Smooth muscle cell (in vitro differentiated cells): ENCODE results near the gene ZBTB8OS. TPM values are rescaled to one million over a fixed set of nuclear protein-coding genes. Genes with fewer than 3 reads are reported as not detected.

ENCODE experiments used
- DNase-seq: peaks from one replicate; lab custom pipeline; 2025; ENCODE audit not compliant: unreplicated experiment; lab: John Stamatoyannopoulos, UW
- H2AFZ ChIP-seq: fragments of 200-600 bp; sonication (generic); 2 replicates; pipeline ENCODE4 v1.6.0; 2016; ENCODE audit warnings: antibody characterized with exemption, low read depth, mild to moderate bottlenecking
- H3F3A ChIP-seq: fragments of 200-600 bp; sonication (generic); 2 replicates; pipeline ENCODE4 v1.6.0; 2017; ENCODE audit warnings: antibody characterized with exemption, low read depth
- H3K27ac ChIP-seq: fragments of 200-600 bp; sonication (generic); 2 replicates; pipeline ENCODE4 v1.5.1; 2016; ENCODE audit warnings: low read depth, mild to moderate bottlenecking
- H3K27me3 ChIP-seq: fragments of 200-600 bp; sonication (generic); 2 replicates; pipeline ENCODE4 v1.6.1; 2016; ENCODE audit warnings: low read depth, mild to moderate bottlenecking
- H3K36me3 ChIP-seq: fragments of 200-600 bp; sonication (generic); 2 replicates; pipeline ENCODE4 v1.5.1; 2016; ENCODE audit warnings: low read depth
- H3K4me1 ChIP-seq: fragments of 200-600 bp; sonication (generic); 2 replicates; pipeline ENCODE4 v1.5.1; 2016; ENCODE audit warnings: low read depth
- H3K4me2 ChIP-seq: fragments of 200-600 bp; sonication (generic); 2 replicates; pipeline ENCODE4 v1.6.0; 2016; ENCODE audit warnings: mild to moderate bottlenecking
- H3K4me3 ChIP-seq: fragments of 200-600 bp; sonication (generic); 2 replicates; pipeline ENCODE4 v1.5.1; 2016; ENCODE audit warnings: mild to moderate bottlenecking
- H3K79me2 ChIP-seq: fragments of 200-600 bp; sonication (generic); 2 replicates; pipeline ENCODE4 v1.6.0; 2016; ENCODE audit warnings: low read depth, mild to moderate bottlenecking
- H3K9ac ChIP-seq: fragments of 200-600 bp; sonication (generic); 2 replicates; pipeline ENCODE4 v1.6.0; 2016; ENCODE audit warnings: low read depth
- H3K9me3 ChIP-seq: fragments of 200-600 bp; sonication (generic); replicated peaks from 2 replicates; pipeline ENCODE4 v1.5.1; 2016; ENCODE audit warnings: low read depth
- H4K20me1 ChIP-seq: fragments of 200-600 bp; sonication (generic); 2 replicates; pipeline ENCODE4 v1.6.0; 2016; ENCODE audit warnings: low read depth
- CTCF ChIP-seq: fragments of 200-600 bp; sonication (generic); IDR thresholded peaks from 2 replicates; pipeline ENCODE4 v1.5.1; 2017; ENCODE audit warnings: borderline replicate concordance, mild to moderate bottlenecking, antibody characterized with exemption; ENCODE audit not compliant: insufficient read depth, poor library complexity, severe bottlenecking
- WGBS: methylation state at CpG from one replicate; pipeline ENCODE4 v1.1.7; 2016; ENCODE audit warnings: low lambda C conversion rate; 5-methylcytosine and 5-hydroxymethylcytosine counted together
- polyA plus RNA-seq: library from polyadenylated mRNA; unstranded; fragments of >200 nt; fragmentation: Nextera tagmentation; extraction: Ambion mirVana; gene quantifications from 2 replicates; pipeline ENCODE4 v1.2.1, GENCODE V29; 2016
- total RNA-seq: library from RNA; depleted of rRNA; stranded (reverse); fragments of >200 nt; gene quantifications from 2 replicates; pipeline ENCODE4 v1.2.3, GENCODE V29; 2014

Gene ZBTB8OS
- total and polyA plus RNA-seq, 2 experiments from 2014 or later: 33.3 to 39.5 TPM

- Histone ChIP-seq H3K4me2 (no peak overlapping the region), H3F3A (no peaks in the 10 kb centered on the region), H3K4me1 (no peaks in the 10 kb centered on the region), H3K27ac (no peak overlapping the region), H4K20me1 (peaks cover 5% of the 10 kb centered on the region), H3K36me3 (peaks cover 3% of the 10 kb centered on the region), H3K9me3 (no peaks in the 10 kb centered on the region), H2AFZ (no peak overlapping the region), H3K4me3 (no peak overlapping the region), H3K79me2 (no peaks in the 10 kb centered on the region), H3K27me3 (no peaks in the 10 kb centered on the region), H3K9ac (no peak overlapping the region)
- DNase-seq: no peak
- 93% methylated on average over 3 of the region's 3 CpGs for WGBS
- no peak for TF ChIP-seq CTCF
Observed at GRCh38 chr1:32622806-32623681, 27.3 kb downstream of the ZBTB8OS start.

GRCh38 chr1:32622205-32622604 is 28.1 kb downstream of the ZBTB8OS start:
- Histone ChIP-seq H3K4me2 (no peak overlapping the region), H3K27ac (no peak overlapping the region), H3K79me2 (no peaks in the 10 kb centered on the region), H3K9ac (no peak overlapping the region), H3K36me3 (peaks cover 3% of the 10 kb centered on the region), H4K20me1 (peaks cover 5% of the 10 kb centered on the region), H3K4me3 (no peak overlapping the region), H3K9me3 (no peaks in the 10 kb centered on the region), H3K27me3 (no peaks in the 10 kb centered on the region), H3K4me1 (no peaks in the 10 kb centered on the region), H3F3A (no peaks in the 10 kb centered on the region), H2AFZ (no peak overlapping the region)
- no peak for TF ChIP-seq CTCF
- WGBS: 93% methylated on average over 2 of the region's 2 CpGs
- no peak for DNase-seq

GRCh38 chr1:32619701-32620485 is 30.5 kb downstream of the ZBTB8OS start:
- Histone ChIP-seq H3K4me1 (no peaks in the 10 kb centered on the region), H3K36me3 (peaks cover 3% of the 10 kb centered on the region), H3K79me2 (no peaks in the 10 kb centered on the region), H4K20me1 (peaks cover 9% of the 10 kb centered on the region), H3K4me2 (no peak overlapping the region), H3K4me3 (no peak overlapping the region), H3K9ac (no peak overlapping the region), H3F3A (no peaks in the 10 kb centered on the region), H3K27me3 (no peaks in the 10 kb centered on the region), H3K9me3 (no peaks in the 10 kb centered on the region), H2AFZ (no peak overlapping the region), H3K27ac (no peak overlapping the region)
- 95% methylated on average over 5 of the region's 5 CpGs for WGBS
- no peak for TF ChIP-seq CTCF
- no peak for DNase-seq
